ENCODE results near the gene NCR2. TPM values are rescaled to one million over a fixed set of nuclear protein-coding genes. Genes with fewer than 3 reads are reported as not detected.

NCR2 gene
- polyA plus RNA-seq, 1 of the 3 experiments (the other 2 are of a cell fraction), result not detected

DNA sequence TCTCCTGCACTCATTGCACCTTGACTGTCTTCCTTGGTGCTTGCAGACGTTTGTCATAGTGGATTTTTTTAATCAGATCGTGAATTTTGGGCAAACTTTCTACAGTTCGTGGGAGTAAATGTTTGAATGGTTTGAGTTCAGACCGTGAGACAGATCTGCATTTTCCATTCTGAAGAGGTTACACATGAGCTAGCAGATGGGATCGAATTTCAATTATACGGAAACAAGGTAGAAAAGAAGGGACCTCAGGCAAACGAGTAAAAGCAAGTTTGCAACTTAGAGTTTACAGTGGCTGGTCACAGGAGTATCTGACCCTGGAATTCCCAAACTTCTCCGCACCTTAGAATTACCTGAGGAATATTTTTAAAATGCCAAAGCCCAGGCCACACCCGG lies 17.2 kb upstream of the NCR2 start:
- Histone ChIP-seq H3K9me3 (no peaks in the 10 kb centered on the region), H3K4me2 (peak overlapping the region; percentile 85), H2AFZ (ENCODE audit: low read depth) (peak overlapping the region; percentile 66; the same call in 1 of the 2 replicates), H3K4me3 (ENCODE audit: low read depth in 2 of 2, low read length in 1 of 2) (peak overlapping the region in 1 of 2 experiments; percentile 60; a peak in 2 of 4 replicates), H3K9me2 (no peaks in the 10 kb centered on the region), H3K27ac (ENCODE audit: low read depth in 2 of 2, low read length in 1 of 2) (no peak overlapping the region), H3K36me3 (replicated peaks in 1 of 2; ENCODE audit: control insufficient read depth in 1 of 2, insufficient read depth in 2 of 2, low read length in 1 of 2) (no peaks in the 10 kb centered on the region), H3K4me1 (ENCODE audit: control insufficient read depth in 1 of 2, insufficient read depth in 2 of 2, low read depth in 1 of 2, low read length in 1 of 2) (peaks cover 0 to 2% of the 10 kb centered on the region in 2 experiments; a peak in 1 of 4 replicates), H3K9ac (no peak overlapping the region), H3K27me3 (ENCODE audit: insufficient read depth) (peaks cover 27% of the 10 kb centered on the region), H3F3A (replicated peaks; ENCODE audit: insufficient read depth) (peaks cover 6% of the 10 kb centered on the region), H3K79me2 (ENCODE audit: insufficient read depth) (no peaks in the 10 kb centered on the region), H4K20me1 (ENCODE audit: insufficient read depth) (no peaks in the 10 kb centered on the region)
- TF ChIP-seq CHD2 (IDR thresholded peaks at IDR 0.05; ENCODE audit: low read length, partially characterized antibody) (no peak), RXRA (IDR thresholded peaks at IDR 0.05; ENCODE audit: borderline replicate concordance, low read depth) (no peak), EP300 (IDR thresholded peaks at IDR 0.05; ENCODE audit: borderline replicate concordance in 1 of 2, low read depth in 1 of 2, low read length in 1 of 2) (no peak)
- TF ChIP-seq, protein P1, sequence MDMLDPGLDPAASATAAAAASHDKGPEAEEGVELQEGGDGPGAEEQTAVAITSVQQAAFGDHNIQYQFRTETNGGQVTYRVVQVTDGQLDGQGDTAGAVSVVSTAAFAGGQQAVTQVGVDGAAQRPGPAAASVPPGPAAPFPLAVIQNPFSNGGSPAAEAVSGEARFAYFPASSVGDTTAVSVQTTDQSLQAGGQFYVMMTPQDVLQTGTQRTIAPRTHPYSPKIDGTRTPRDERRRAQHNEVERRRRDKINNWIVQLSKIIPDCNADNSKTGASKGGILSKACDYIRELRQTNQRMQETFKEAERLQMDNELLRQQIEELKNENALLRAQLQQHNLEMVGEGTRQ (IDR thresholded peaks at IDR 0.05; ENCODE audit: borderline replicate concordance, low read depth, low read length), result no peak
- TF ChIP-seq, protein P2, sequence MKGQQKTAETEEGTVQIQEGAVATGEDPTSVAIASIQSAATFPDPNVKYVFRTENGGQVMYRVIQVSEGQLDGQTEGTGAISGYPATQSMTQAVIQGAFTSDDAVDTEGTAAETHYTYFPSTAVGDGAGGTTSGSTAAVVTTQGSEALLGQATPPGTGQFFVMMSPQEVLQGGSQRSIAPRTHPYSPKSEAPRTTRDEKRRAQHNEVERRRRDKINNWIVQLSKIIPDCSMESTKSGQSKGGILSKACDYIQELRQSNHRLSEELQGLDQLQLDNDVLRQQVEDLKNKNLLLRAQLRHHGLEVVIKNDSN (IDR thresholded peaks at IDR 0.05; ENCODE audit: borderline replicate concordance, low read depth), result no peak
- TF ChIP-seq, protein P3, sequence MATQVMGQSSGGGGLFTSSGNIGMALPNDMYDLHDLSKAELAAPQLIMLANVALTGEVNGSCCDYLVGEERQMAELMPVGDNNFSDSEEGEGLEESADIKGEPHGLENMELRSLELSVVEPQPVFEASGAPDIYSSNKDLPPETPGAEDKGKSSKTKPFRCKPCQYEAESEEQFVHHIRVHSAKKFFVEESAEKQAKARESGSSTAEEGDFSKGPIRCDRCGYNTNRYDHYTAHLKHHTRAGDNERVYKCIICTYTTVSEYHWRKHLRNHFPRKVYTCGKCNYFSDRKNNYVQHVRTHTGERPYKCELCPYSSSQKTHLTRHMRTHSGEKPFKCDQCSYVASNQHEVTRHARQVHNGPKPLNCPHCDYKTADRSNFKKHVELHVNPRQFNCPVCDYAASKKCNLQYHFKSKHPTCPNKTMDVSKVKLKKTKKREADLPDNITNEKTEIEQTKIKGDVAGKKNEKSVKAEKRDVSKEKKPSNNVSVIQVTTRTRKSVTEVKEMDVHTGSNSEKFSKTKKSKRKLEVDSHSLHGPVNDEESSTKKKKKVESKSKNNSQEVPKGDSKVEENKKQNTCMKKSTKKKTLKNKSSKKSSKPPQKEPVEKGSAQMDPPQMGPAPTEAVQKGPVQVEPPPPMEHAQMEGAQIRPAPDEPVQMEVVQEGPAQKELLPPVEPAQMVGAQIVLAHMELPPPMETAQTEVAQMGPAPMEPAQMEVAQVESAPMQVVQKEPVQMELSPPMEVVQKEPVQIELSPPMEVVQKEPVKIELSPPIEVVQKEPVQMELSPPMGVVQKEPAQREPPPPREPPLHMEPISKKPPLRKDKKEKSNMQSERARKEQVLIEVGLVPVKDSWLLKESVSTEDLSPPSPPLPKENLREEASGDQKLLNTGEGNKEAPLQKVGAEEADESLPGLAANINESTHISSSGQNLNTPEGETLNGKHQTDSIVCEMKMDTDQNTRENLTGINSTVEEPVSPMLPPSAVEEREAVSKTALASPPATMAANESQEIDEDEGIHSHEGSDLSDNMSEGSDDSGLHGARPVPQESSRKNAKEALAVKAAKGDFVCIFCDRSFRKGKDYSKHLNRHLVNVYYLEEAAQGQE (IDR thresholded peaks at IDR 0.05; ENCODE audit: low read depth, low read length), result no peak
- WGBS (ENCODE audit: low lambda C conversion rate), result 14% methylated on average over 9 of the region's 9 CpGs
- POLR2A ChIA-PET, result no interaction called here
- CTCF ChIA-PET, result interaction anchor here (0.6 to 4.9 kb wide), 14 partner anchors 9 to 710 kb away, joined by 3 to 80 read pairs (median 3); partner anchors contain the start of gene NCR2
- no peak for DNase-seq

DNA sequence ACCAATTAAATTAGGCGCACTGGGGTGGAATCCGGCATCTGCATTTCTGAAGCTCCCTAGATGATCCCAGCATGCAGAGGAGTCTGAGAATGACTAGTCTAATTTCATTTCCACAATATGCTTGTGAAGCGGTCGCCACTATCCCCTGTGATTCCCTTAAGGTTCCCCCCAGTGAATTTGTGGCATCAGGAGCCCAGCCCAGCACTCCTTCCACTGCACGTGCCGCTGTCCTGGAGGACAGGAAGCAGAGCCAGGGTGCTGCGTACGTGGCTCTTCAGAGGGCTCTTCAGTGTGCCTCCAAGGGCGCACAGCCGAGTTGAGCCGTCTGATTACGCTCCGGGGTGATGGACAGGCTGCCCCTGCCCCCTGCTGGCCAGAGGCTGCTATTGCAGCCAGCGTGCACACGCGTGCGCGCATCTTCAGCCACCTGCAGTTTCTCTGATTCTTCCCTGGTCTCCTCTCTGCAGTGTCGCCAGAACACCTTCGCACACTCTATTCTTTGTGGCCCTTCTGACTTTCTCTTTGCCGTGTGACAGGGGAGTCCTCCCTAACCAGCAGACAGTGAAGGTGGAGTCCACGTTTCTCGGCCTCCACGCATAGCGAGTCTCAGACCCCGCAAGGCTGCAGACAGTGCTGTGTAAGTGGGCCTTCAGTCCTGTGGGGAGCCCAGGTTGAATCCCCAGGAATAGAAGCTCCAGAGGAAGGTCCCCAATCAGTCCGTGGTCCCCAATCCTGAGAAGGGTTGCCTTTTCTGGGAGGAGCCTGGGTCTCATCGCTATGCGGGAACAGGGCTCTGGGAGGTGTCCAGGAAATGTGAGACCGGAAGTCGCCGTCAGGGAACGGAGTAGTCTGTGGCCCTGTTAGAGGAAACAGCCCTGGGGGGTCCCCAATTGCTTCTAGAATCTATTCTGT lies 16.5 kb upstream of the NCR2 start:
- TF ChIP-seq, protein P4, sequence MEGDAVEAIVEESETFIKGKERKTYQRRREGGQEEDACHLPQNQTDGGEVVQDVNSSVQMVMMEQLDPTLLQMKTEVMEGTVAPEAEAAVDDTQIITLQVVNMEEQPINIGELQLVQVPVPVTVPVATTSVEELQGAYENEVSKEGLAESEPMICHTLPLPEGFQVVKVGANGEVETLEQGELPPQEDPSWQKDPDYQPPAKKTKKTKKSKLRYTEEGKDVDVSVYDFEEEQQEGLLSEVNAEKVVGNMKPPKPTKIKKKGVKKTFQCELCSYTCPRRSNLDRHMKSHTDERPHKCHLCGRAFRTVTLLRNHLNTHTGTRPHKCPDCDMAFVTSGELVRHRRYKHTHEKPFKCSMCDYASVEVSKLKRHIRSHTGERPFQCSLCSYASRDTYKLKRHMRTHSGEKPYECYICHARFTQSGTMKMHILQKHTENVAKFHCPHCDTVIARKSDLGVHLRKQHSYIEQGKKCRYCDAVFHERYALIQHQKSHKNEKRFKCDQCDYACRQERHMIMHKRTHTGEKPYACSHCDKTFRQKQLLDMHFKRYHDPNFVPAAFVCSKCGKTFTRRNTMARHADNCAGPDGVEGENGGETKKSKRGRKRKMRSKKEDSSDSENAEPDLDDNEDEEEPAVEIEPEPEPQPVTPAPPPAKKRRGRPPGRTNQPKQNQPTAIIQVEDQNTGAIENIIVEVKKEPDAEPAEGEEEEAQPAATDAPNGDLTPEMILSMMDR (IDR thresholded peaks at IDR 0.05), result peak; percentile 97
- peak; percentile 54 for TF ChIP-seq NRF1 (IDR thresholded peaks at IDR 0.05; ENCODE audit: low read depth, low read length)
- peak; percentile 86 for TF ChIP-seq SMC3 (IDR thresholded peaks at IDR 0.05; ENCODE audit: low read depth, low read length)
- TF ChIP-seq SIN3A (IDR thresholded peaks at IDR 0.05; ENCODE audit: borderline replicate concordance, low read depth, low read length), result 0 out of 2 replicates have a peak, but pooled peaks have one; percentile 26
- no peak for TF ChIP-seq POLR2AphosphoS5 (IDR thresholded peaks at IDR 0.05; ENCODE audit: low read depth, low read length)
- TF ChIP-seq, protein P5, sequence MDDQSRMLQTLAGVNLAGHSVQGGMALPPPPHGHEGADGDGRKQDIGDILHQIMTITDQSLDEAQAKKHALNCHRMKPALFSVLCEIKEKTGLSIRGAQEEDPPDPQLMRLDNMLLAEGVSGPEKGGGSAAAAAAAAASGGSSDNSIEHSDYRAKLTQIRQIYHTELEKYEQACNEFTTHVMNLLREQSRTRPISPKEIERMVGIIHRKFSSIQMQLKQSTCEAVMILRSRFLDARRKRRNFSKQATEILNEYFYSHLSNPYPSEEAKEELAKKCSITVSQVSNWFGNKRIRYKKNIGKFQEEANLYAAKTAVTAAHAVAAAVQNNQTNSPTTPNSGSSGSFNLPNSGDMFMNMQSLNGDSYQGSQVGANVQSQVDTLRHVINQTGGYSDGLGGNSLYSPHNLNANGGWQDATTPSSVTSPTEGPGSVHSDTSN (IDR thresholded peaks at IDR 0.05), result peak; percentile 76
- TF ChIP-seq RAD21 (IDR thresholded peaks at IDR 0.05; ENCODE audit: low read length), result peak; percentile 88
- TF ChIP-seq FOXM1 (IDR thresholded peaks at IDR 0.05; ENCODE audit: low read depth), result no peak

More for the DNA sequence above, 16.5 kb upstream of the NCR2 start:
- peak overlapping the region; percentile 66 for H2AFZ ChIP-seq (ENCODE audit: low read depth)
- peak overlapping the region; percentile 28 to 60 for H3K4me3 ChIP-seq (ENCODE audit: low read depth in 2 of 2, low read length in 1 of 2)
- POLR2A ChIA-PET, result no interaction called here
- DNase-seq, result peak; percentile 84
- H3K79me2 ChIP-seq (ENCODE audit: insufficient read depth), result no peaks in the 10 kb centered on the region
- no peak overlapping the region for H3K27ac ChIP-seq (ENCODE audit: low read depth in 2 of 2, low read length in 1 of 2)
- no peaks in the 10 kb centered on the region for H4K20me1 ChIP-seq (ENCODE audit: insufficient read depth)
- CTCF ChIA-PET, result interaction anchor here (0.6 to 4.9 kb wide), 28 partner anchors 8 to 386 kb away, joined by 3 to 80 read pairs (median 3); partner anchors contain the start of gene NCR2
- H3K4me1 ChIP-seq (ENCODE audit: control insufficient read depth in 1 of 2, insufficient read depth in 2 of 2, low read depth in 1 of 2, low read length in 1 of 2), result peaks cover 0 to 2% of the 10 kb centered on the region in 2 experiments; a peak in 1 of 4 replicates
- no peaks in the 10 kb centered on the region for H3K36me3 ChIP-seq (replicated peaks in 1 of 2; ENCODE audit: control insufficient read depth in 1 of 2, insufficient read depth in 2 of 2, low read length in 1 of 2)
- H3K27me3 ChIP-seq (ENCODE audit: insufficient read depth), result peaks cover 20% of the 10 kb centered on the region
- H3K9me3 ChIP-seq, result no peaks in the 10 kb centered on the region
- H3K9me2 ChIP-seq, result no peaks in the 10 kb centered on the region
- peak overlapping the region; percentile 85 for H3K4me2 ChIP-seq
- H3K9ac ChIP-seq, result no peak overlapping the region
- 29% methylated on average over 30 of the region's 33 CpGs for WGBS (ENCODE audit: low lambda C conversion rate)
- H3F3A ChIP-seq (replicated peaks; ENCODE audit: insufficient read depth), result peaks cover 6% of the 10 kb centered on the region

All from SK-N-SH (cell line).